Measurements from ENCODE around the gene SMIM41. TPM values are rescaled to one million over a fixed set of nuclear protein-coding genes. Genes with fewer than 3 reads are reported as not detected.

SMIM41 gene
- polyA plus RNA-seq, 3 donors, result 0.36 to 0.96 (median 0.39) TPM

GRCh38 chr12:52157566-52158150 lies 78.2 kb downstream of the SMIM41 start:
- DNase-seq (ENCODE audit: low read depth in 3 of 3, low spot score in 2 of 3), result no peak

Other genes starting within 250 kb of the SMIM41 start
- 1 to 10 TPM; 3.2 to 3.3 (median 3.3) TPM for gene FIGNL2, start 231.0 kb upstream of the SMIM41 start, polyA plus RNA-seq (ENCODE audit: insufficient read length in 3 of 3)
- under 1 TPM; 0.10 to 0.12 (median 0.10) TPM for gene ANKRD33, start 191.6 kb upstream of the SMIM41 start, polyA plus RNA-seq (ENCODE audit: insufficient read length in 3 of 3)
- gene ACVRL1, start 172.2 kb upstream of the SMIM41 start, polyA plus RNA-seq (ENCODE audit: insufficient read length in 3 of 3), result 10 to 100 TPM; 30.9 to 36.5 (median 34.3) TPM
- gene ACVR1B, start 128.0 kb upstream of the SMIM41 start, polyA plus RNA-seq (ENCODE audit: insufficient read length in 3 of 3), result 10 to 100 TPM; 58.9 to 61.0 (median 60.5) TPM
- 10 to 100 TPM; 15.7 to 16.5 (median 16.5) TPM for gene TAMALIN, start 72.8 kb upstream of the SMIM41 start, polyA plus RNA-seq (ENCODE audit: insufficient read length in 3 of 3)
- 10 to 100 TPM in 2 of 3 donors, 1 to 10 TPM in 1; 10.0 to 52.2 (median 14.2) TPM for gene NR4A1, start 28.3 kb upstream of the SMIM41 start, polyA plus RNA-seq (ENCODE audit: insufficient read length in 3 of 3)
- gene ATG101, start 9.7 kb upstream of the SMIM41 start, polyA plus RNA-seq (ENCODE audit: insufficient read length in 3 of 3), result 10 to 100 TPM; 24.9 to 31.9 (median 30.5) TPM
- under 1 TPM; 0.64 to 0.89 (median 0.76) TPM for gene KRT80, start 112.3 kb downstream of the SMIM41 start, polyA plus RNA-seq (ENCODE audit: insufficient read length in 3 of 3)
- gene KRT7, start 153.5 kb downstream of the SMIM41 start, polyA plus RNA-seq (ENCODE audit: insufficient read length in 3 of 3), result 100 to 1,000 TPM in 1 of 3 donors, 10 to 100 TPM in 2; 35.1 to 109 (median 56.3) TPM
- not detected for gene KRT86, start 194.9 kb downstream of the SMIM41 start, polyA plus RNA-seq (ENCODE audit: insufficient read length in 3 of 3)
- not detected for gene KRT81, start 211.8 kb downstream of the SMIM41 start, polyA plus RNA-seq (ENCODE audit: insufficient read length in 3 of 3)
- gene KRT83, start 241.7 kb downstream of the SMIM41 start, polyA plus RNA-seq (ENCODE audit: insufficient read length in 3 of 3), result not detected

Measured in right renal cortex interstitium (tissue), 3 donors.